ENCODE data around the gene PPP1R15A.
"Not testable (repeated sequence)": the region's sequence is repeated elsewhere in the genome, so short reads cannot be mapped to it uniquely, and the experiment has no call there.

Gene PPP1R15A

GRCh38 chr19:48872182-48872883 lies at the start of gene PPP1R15A:
Gene PPP1R15A (plus strand): TSS chr19:48872421. CDS start chr19:48873234, 813 bp downstream.
- peak; percentile 97 for DNase-seq (ENCODE audit: low read depth, low spot score)

GRCh38 chr19:48822514-48822913 lies 49.7 kb upstream of the PPP1R15A start:
- DNase-seq (ENCODE audit: low read depth, low spot score) = no peak

GRCh38 chr19:48826606-48827020 lies 45.6 kb upstream of the PPP1R15A start:
- DNase-seq (ENCODE audit: low read depth, low spot score) = no peak

- no peak for DNase-seq (ENCODE audit: low read depth, low spot score)
Measured at GRCh38 chr19:48830088-48830487, 42.1 kb upstream of the PPP1R15A start.

- DNase-seq (ENCODE audit: low read depth, low spot score) = no peak
Measured at GRCh38 chr19:48830965-48831364, 41.3 kb upstream of the PPP1R15A start.

- DNase-seq (ENCODE audit: low read depth, low spot score) = no peak
Measured at GRCh38 chr19:48833049-48833448, 39.2 kb upstream of the PPP1R15A start.

GRCh38 chr19:48833977-48834376 lies 38.2 kb upstream of the PPP1R15A start:
- no peak for DNase-seq (ENCODE audit: low read depth, low spot score)

GRCh38 chr19:48835734-48836088 lies 36.5 kb upstream of the PPP1R15A start:
- peak; percentile 49 for DNase-seq (ENCODE audit: low read depth, low spot score)

GRCh38 chr19:48836089-48837017 lies 35.9 kb upstream of the PPP1R15A start, which contains the start of gene HSD17B14:
Gene HSD17B14 (minus strand): TSS chr19:48836491. CDS start chr19:48836411, 80 bp downstream.
- DNase-seq (ENCODE audit: low read depth, low spot score) = no peak

GRCh38 chr19:48837051-48837524 lies 35.1 kb upstream of the PPP1R15A start:
- peak; percentile 41 for DNase-seq (ENCODE audit: low read depth, low spot score)

- no peak for DNase-seq (ENCODE audit: low read depth, low spot score)
Measured at GRCh38 chr19:48837687-48838086, 34.5 kb upstream of the PPP1R15A start.

- no peak for DNase-seq (ENCODE audit: low read depth, low spot score)
Measured at GRCh38 chr19:48841047-48841446, 31.2 kb upstream of the PPP1R15A start.

- DNase-seq (ENCODE audit: low read depth, low spot score) = no peak
Measured at GRCh38 chr19:48841571-48841970, 30.6 kb upstream of the PPP1R15A start.

GRCh38 chr19:48842789-48843162 lies 29.4 kb upstream of the PPP1R15A start:
- no peak for DNase-seq (ENCODE audit: low read depth, low spot score)

- DNase-seq (ENCODE audit: low read depth, low spot score) = no peak
Measured at GRCh38 chr19:48844472-48844871, 27.7 kb upstream of the PPP1R15A start.

GRCh38 chr19:48845384-48845783 lies 26.8 kb upstream of the PPP1R15A start:
- DNase-seq (ENCODE audit: low read depth, low spot score) = no peak

- DNase-seq (ENCODE audit: low read depth, low spot score) = not testable (repeated sequence)
Measured at GRCh38 chr19:48846659-48847058, 25.6 kb upstream of the PPP1R15A start.

GRCh38 chr19:48852292-48852691 lies 19.9 kb upstream of the PPP1R15A start:
- DNase-seq (ENCODE audit: low read depth, low spot score) = no peak

GRCh38 chr19:48853483-48853882 lies 18.7 kb upstream of the PPP1R15A start:
- no peak for DNase-seq (ENCODE audit: low read depth, low spot score)

- no peak for DNase-seq (ENCODE audit: low read depth, low spot score)
Measured at GRCh38 chr19:48854103-48854502, 18.1 kb upstream of the PPP1R15A start.

- DNase-seq (ENCODE audit: low read depth, low spot score) = no peak
Measured at GRCh38 chr19:48856921-48857320, 15.3 kb upstream of the PPP1R15A start.

- no peak for DNase-seq (ENCODE audit: low read depth, low spot score)
Measured at GRCh38 chr19:48858984-48859710, 13.1 kb upstream of the PPP1R15A start.

Measured in brain pericyte (primary cell).